Measurements from ENCODE around the gene KCNT1.

The KCNT1 gene

DNA sequence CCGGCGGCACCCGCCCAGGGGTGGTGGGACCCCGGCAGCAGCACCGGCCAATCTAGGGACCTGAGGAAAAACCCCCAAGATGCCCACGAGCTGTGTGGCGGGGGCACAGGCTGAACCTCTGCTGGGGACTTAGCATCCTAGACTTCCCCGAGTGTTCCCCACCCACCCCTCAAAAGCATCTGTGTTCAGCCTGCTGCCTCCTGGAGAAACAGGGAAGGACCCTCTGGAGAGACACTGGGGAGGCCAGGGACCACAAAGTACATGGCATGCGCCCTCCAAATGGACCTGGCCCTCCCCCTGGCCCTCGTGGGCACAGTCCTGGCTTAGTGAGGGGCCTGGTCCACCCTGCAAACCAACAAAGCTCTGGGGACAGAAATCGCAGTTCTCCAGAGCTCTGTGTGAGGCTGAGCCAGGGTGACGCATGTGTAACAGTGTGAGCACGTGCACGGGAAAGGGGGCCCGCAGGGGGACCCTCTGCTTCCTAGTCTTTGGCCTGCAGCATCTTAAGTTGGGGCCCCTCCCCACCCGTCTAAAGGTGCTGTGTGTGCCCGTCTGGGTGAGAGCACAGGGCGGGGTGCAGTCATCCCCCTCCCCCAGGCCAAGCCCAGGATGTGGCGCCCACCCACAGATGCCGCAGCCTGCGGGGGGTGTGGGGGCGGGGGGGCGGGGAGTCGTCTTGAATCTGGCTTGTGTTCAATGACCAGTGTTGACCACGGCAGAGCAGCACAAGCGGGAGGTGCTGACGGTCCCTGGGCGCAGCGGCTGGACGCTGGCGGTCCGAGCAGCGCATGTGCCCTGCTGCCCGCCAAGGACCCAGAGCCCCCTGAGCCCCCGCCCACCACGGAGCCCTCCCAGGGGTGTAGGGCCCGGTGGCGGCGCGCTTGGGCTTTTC is 672 bp upstream of the KCNT1 start:
- DNase-seq: no peak

- DNase-seq: no peak
Measured at GRCh38 chr9:135703726-135704125, 1.7 kb downstream of the KCNT1 start.

- DNase-seq: no peak
Measured at GRCh38 chr9:135704483-135704882, 2.5 kb downstream of the KCNT1 start.

- no peak for DNase-seq
Measured at GRCh38 chr9:135705376-135705775, 3.4 kb downstream of the KCNT1 start.

DNA sequence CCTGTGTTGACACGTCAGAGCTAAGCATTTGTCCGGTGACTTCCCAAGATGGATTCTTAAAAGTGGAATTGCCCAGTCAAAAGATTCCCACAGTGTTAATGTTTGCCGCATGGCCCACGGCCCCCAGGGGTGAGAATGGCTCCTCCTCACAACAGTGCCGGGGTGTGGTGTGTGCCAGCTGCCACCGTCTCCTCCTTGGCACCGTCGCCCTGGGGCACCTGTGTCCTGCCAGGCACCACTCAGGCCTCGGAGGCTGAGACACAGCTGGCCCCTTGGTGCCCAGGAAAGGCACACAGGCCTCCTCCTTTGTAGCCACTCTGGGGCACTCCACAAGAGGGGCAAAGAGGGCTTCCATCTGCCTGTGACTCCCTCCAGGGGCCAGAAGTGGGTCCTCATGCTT is 4.3 kb downstream of the KCNT1 start:
- DNase-seq: peak; percentile 14

GRCh38 chr9:135707252-135708138 is 5.5 kb downstream of the KCNT1 start:
- no peak for DNase-seq

DNA sequence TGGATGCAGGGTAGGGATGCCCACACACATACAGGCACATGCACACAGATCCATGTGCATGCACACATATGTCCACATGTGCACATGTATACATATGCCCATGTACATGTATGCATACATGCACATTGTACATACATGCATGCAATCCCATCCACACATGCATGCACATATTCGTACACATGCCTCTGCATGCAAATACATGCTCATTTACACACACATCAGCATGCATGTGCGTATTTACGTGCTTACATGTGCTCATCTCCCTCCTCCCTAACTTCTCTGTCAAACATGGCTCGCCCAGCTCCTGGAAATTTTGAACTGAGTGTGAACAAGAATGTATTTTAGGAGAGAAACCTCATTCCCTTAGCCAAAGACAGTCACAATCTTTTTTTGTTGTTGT is 6.2 kb downstream of the KCNT1 start:
- DNase-seq: no peak

DNA sequence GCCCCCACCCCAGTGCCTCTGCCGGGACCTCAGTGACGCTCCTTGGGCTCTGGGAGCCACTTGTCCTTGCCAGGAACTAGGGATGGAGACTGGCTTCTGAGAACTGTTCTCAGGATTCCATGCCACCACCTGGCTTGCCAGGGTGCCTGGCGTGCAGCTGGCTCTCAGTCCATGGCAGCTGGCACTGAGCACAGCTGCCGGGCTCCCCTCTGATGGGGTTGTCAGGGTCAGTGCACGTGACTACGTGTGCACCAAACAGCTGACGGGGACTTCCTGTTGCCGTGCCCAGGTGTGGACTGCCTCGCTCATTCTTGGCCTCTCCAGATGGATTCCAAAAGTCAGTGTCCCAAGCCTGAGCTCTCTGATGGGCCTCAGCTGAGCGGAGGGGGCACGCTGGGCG is 9.4 kb downstream of the KCNT1 start:
- DNase-seq: peak; percentile 56

DNA sequence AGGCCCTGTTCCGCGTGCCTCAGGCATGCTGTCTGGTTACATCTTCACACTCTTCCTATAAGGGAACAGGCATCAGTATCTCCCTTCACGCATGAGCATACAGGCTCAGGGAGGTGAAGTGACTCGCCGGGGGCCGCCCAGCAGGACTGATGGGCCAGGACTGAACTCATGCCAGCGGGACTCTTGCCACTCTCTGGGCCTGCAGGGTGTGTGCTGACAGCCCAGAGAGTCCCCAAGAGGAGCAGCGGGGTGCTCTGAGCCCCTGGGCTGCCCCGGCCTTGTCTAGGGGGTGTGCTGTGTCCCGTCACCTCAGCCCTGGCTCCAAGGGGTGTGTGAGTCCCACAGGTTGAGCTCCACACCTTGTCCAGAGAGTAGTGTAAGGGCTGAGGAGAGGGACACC is 9.9 kb downstream of the KCNT1 start:
- no peak for DNase-seq

DNA sequence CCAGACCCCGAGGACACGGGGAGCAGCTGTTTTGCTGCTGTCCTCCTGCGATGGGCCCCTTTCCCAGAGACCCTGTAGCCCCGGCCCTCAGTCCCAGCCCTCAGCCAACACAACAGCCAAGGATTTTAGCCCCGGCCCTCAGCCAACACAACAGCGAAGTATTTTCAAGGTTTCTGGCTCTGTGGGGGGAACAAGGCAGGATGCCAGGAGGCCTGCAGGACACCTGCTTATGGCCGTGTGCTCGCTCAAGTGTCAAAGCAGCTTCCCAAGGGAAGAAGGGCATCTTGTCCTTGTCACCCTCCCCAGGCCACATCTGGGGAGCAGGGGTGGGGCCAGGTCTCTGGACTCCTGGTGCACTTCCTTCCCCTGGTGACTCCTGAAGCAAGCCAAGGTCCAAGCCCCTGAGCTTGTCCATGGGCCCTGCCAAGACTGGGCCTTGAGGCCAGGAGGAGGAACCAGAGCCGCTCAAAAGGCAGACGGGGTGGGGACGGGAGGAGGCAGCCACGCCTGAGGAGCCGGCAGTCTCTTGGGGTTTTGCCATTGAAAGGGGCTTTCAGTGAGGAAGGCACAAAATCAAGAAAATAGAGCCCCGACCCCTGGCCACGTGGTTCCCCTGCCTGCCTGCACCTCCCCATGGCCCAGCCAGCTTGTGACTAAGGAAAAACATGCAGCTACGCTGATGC is 10.8 kb downstream of the KCNT1 start:
- DNase-seq: peak; percentile 42

DNA sequence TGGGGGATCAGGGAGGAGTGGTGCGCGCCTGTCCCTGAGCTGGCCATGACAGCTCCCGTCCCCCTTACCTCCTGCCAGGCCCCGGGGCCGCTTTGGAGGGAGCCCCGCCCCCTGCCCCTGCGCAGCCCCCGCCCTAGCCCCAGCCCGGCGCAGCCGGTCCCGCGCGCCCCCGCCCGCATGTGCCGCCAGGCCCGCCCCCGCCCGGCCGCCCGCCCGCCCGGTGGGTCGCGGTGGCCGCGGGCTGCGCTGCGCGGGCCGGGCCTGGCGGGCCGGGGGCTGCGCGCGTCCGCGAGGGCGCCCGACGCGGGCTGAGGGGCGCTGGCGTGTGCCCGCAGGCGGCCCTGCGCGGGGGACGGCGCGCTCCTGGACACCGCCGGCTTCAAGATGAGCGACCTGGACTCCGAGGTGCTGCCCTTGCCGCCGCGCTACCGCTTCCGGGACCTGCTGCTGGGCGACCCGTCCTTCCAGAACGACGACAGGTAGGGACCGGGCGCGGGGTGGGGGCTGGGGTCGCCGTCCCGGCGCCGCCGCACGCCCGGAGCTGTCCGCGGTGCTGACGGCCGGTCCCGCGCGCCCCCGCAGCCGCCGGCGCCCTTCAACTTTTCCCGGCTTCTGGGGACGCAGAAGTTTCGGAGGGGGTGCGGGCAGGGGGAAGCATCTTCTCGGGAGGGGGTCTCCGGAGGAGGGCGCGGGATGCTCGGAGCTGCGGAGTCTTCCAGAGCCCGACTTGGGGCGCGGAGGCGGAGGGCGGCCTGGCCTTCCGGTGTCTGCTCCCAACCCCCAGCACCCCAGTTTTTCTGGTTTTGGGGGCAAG is 12.5 kb downstream of the KCNT1 start:
- no peak for DNase-seq

- no peak for DNase-seq
Measured at GRCh38 chr9:135715056-135715595, 13.1 kb downstream of the KCNT1 start.

DNA sequence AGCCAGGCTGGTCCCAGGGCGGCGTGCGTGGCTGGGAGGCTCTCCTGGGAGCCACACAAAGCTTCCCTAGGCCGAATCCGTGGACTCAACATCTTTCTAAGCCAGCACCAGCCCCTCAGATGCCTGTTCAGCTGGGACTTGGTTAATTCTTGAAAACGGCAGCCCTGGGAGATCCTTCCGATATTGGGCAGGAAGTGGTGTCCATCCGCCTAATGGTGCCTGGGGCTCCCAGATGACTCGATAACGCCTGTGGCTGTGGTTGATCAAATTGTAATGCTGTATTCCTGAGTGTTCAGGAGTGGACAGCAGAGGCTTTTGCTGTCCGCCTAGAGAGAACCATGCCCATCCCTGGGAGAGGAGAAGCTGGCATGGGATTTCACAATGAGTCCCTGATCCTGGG is 14.1 kb downstream of the KCNT1 start:
- DNase-seq: no peak

DNA sequence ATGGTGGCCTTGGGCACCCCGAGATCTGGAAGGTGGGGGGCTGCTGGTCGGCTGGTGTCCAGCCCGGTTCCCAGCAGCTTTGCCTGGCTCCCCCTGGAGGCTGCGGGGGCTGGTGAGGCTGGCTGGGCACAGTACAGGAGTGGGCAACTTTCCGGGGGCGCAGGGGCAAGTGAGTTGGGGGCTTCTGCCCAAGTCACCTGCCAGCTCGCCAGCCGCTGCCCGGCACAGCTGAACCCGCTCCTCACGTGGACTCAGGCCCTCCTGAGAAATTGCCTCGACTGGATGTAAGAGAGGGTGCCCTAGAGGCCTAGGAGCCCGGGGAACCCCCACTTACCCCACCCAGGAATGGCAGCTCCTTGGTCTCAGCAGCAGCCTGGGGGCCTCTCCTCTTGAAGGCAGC is 15.4 kb downstream of the KCNT1 start:
- no peak for DNase-seq

- DNase-seq: peak; percentile 41
Measured at GRCh38 chr9:135718616-135719015, 16.6 kb downstream of the KCNT1 start.

- DNase-seq: no peak
Measured at GRCh38 chr9:135719472-135719871, 17.5 kb downstream of the KCNT1 start.

GRCh38 chr9:135722365-135722764 is 20.4 kb downstream of the KCNT1 start:
- no peak for DNase-seq

- no peak for DNase-seq
Measured at GRCh38 chr9:135724186-135724787, 22.3 kb downstream of the KCNT1 start.

GRCh38 chr9:135726138-135726853 is 24.3 kb downstream of the KCNT1 start:
- DNase-seq: no peak

DNA sequence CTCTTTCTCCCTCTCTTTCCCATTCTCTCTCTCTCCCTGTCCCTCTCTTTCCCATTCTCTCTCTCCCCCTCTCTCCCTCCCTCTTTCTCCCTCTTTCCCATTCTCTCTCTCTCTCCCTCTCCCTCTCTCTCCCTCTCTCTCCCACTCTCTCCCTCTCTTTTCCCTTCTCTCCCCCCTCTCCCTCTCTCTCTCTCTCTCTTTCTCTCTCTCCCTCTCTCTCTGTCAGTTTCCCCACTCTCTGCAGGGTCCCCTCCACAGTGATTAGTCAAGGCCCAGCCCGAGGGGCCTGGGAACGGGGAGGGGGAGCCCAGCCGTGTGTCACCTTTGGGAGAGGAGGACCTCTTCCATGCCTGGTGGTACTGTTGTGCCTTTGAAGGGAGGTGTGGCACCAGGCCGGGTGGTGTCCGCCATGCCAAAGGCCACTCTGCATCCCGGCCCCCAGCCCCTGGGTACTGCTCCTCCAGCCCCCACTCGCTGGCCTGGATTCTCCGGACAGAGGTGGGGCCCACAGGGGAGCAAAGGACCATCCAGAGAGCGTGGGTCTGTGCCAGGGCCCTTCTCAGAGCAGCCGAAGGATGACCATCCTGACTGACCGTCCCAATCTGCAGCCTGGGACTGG is 25.4 kb downstream of the KCNT1 start:
- no peak for DNase-seq
